ENCODE data around the gene OR6K6. TPM values are rescaled to one million over a fixed set of nuclear protein-coding genes. Genes with fewer than 3 reads are reported as not detected.

Gene OR6K6, protein sequence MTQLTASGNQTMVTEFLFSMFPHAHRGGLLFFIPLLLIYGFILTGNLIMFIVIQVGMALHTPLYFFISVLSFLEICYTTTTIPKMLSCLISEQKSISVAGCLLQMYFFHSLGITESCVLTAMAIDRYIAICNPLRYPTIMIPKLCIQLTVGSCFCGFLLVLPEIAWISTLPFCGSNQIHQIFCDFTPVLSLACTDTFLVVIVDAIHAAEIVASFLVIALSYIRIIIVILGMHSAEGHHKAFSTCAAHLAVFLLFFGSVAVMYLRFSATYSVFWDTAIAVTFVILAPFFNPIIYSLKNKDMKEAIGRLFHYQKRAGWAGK
- not detected for total RNA-seq
- not detected for polyA plus RNA-seq (2013, experiment 1 of 2)
- polyA plus RNA-seq (2013, experiment 2 of 2), result not detected
- long read RNA-seq, experiment 1, result 0 reads
- long read RNA-seq, experiment 2, result 0 reads
- long read RNA-seq, experiment 3, result 0 reads
- long read RNA-seq, experiment 4, result 0 reads

DNA sequence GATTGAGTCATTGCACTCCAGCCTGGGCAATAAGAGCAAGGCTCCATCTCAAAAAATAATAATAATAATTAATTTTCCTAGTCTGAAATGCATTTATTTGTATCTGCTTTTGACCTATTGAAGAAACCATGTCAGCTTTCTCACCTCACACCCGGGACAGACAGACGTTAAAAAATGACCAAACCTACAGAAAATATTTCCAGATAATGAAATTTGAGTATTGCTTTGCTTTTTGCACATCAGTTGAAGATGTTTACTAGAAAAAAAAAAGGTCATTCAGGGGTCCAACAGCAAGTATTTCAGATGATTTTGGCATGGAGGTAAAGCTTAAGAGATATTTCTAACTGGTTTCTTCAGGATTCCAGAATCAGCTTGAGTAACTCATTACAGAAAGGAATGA, at the start of gene OR6K6:
TSS of gene OR6K6 (plus strand) at position 301 of the 400 bp plus-strand sequence. CDS start 168 bp downstream, outside the sequence.
- Mint-ChIP-seq H3K27me3 (ENCODE audit: insufficient read depth) (peaks cover 1% of the 10 kb centered on the region), H3K4me3 (no peak within 1 kb of the TSS), H3K4me1 (no peaks in the 10 kb centered on the region), H3K36me3 (ENCODE audit: low read depth) (no peaks in the 10 kb centered on the region), H3K9me3 (no peaks in the 10 kb centered on the region), H3K27ac (no peak within 1 kb of the TSS)
- TF ChIP-seq, protein P1, sequence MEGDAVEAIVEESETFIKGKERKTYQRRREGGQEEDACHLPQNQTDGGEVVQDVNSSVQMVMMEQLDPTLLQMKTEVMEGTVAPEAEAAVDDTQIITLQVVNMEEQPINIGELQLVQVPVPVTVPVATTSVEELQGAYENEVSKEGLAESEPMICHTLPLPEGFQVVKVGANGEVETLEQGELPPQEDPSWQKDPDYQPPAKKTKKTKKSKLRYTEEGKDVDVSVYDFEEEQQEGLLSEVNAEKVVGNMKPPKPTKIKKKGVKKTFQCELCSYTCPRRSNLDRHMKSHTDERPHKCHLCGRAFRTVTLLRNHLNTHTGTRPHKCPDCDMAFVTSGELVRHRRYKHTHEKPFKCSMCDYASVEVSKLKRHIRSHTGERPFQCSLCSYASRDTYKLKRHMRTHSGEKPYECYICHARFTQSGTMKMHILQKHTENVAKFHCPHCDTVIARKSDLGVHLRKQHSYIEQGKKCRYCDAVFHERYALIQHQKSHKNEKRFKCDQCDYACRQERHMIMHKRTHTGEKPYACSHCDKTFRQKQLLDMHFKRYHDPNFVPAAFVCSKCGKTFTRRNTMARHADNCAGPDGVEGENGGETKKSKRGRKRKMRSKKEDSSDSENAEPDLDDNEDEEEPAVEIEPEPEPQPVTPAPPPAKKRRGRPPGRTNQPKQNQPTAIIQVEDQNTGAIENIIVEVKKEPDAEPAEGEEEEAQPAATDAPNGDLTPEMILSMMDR (conservative IDR thresholded peaks at IDR 0.05), result no peak
- Histone ChIP-seq H3K9ac (ENCODE audit: extremely low read depth, low read length, poor library complexity, severe bottlenecking) (no peak within 1 kb of the TSS), H3K27me3 (ENCODE audit: control insufficient read depth, insufficient read depth, low read length, poor library complexity, severe bottlenecking) (no peaks in the 10 kb centered on the region), H3K9me3 (ENCODE audit: control insufficient read depth, low read length) (no peaks in the 10 kb centered on the region), H3K27ac (ENCODE audit: low read depth, low read length) (no peak within 1 kb of the TSS), H3K4me1 (ENCODE audit: control insufficient read depth, insufficient read depth, low read length) (no peaks in the 10 kb centered on the region), H3K36me3 (ENCODE audit: control insufficient read depth, insufficient read depth, low read length) (no peaks in the 10 kb centered on the region), H3K4me3 (ENCODE audit: low read length) (no peak within 1 kb of the TSS)
- WGBS, 2 experiments (ENCODE audit: insufficient coverage in 1 of 2, insufficient read length in 1 of 2), result 95% methylated on average over 2 of the region's 2 CpGs; no CpG with 5 or more reads in 1 of the 2 experiments
- no peak for DNase-seq

DNA sequence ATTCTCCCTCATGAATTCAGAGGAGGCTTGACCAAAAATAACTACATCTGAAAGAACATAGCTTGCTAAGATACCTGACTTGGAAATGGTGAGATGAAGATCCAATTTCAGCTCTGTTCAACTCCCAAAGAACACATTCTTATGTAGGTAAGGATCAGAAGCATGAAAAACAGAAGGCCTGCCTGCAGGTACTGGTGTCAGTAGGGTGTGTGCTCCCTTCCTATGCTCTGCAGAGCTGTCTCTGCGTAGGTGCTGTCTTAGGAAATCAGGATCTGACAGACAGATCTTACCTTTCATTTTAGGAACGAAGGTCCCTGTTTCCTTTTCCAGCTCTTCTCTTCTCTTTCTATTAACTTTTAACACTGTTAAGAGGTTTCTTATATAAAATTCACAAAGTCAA, 48.4 kb upstream of the OR6K6 start:
- Histone ChIP-seq H3K27me3 (ENCODE audit: control insufficient read depth, insufficient read depth, low read length, poor library complexity, severe bottlenecking) (no peaks in the 10 kb centered on the region), H3K9ac (ENCODE audit: extremely low read depth, low read length, poor library complexity, severe bottlenecking) (no peak overlapping the region), H3K36me3 (ENCODE audit: control insufficient read depth, insufficient read depth, low read length) (no peaks in the 10 kb centered on the region), H3K27ac (ENCODE audit: low read depth, low read length) (no peak overlapping the region), H3K4me3 (ENCODE audit: low read length) (no peak overlapping the region), H3K9me3 (ENCODE audit: control insufficient read depth, low read length) (no peaks in the 10 kb centered on the region), H3K4me1 (ENCODE audit: control insufficient read depth, insufficient read depth, low read length) (no peaks in the 10 kb centered on the region)
- H3K27me3 Mint-ChIP-seq (ENCODE audit: insufficient read depth), result no peaks in the 10 kb centered on the region
- H3K4me3 Mint-ChIP-seq, result no peak overlapping the region
- TF ChIP-seq, protein P1 (conservative IDR thresholded peaks at IDR 0.05), result no peak
- no peaks in the 10 kb centered on the region for H3K9me3 Mint-ChIP-seq
- H3K36me3 Mint-ChIP-seq (ENCODE audit: low read depth), result no peaks in the 10 kb centered on the region
- H3K27ac Mint-ChIP-seq, result no peak overlapping the region
- no peaks in the 10 kb centered on the region for H3K4me1 Mint-ChIP-seq
- 83 to 86% methylated on average over 1 to 2 of the region's 2 CpGs for WGBS, 2 experiments (ENCODE audit: insufficient coverage in 1 of 2, insufficient read length in 1 of 2)
- no peak for DNase-seq

DNA sequence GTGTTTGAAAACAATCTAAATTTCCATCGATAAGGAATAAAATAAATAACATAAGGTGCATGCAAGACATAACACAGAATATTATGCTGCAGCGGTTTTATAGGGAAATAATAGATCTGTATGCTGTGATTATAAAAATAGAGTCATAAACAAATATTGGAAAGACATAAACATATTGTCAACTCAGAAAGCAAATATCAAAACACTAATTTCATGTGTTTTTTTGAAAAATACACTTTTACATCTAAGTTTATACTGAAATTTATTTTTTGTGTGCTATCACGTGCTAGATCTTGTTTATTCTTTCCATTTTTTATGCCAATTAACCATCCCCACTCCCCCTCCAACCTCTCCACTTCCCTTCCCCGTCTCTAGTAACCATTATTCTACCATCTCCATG, 43.4 kb upstream of the OR6K6 start:
- H3K36me3 Mint-ChIP-seq (ENCODE audit: low read depth), result no peaks in the 10 kb centered on the region
- TF ChIP-seq, protein P1 (conservative IDR thresholded peaks at IDR 0.05), result no peak
- Histone ChIP-seq H3K27ac (ENCODE audit: low read depth, low read length) (no peak overlapping the region), H3K36me3 (ENCODE audit: control insufficient read depth, insufficient read depth, low read length) (no peaks in the 10 kb centered on the region), H3K9me3 (ENCODE audit: control insufficient read depth, low read length) (no peaks in the 10 kb centered on the region), H3K4me1 (ENCODE audit: control insufficient read depth, insufficient read depth, low read length) (no peaks in the 10 kb centered on the region), H3K27me3 (ENCODE audit: control insufficient read depth, insufficient read depth, low read length, poor library complexity, severe bottlenecking) (no peaks in the 10 kb centered on the region), H3K9ac (ENCODE audit: extremely low read depth, low read length, poor library complexity, severe bottlenecking) (no peak overlapping the region), H3K4me3 (ENCODE audit: low read length) (no peak overlapping the region)
- no peaks in the 10 kb centered on the region for H3K9me3 Mint-ChIP-seq
- no peaks in the 10 kb centered on the region for H3K4me1 Mint-ChIP-seq
- WGBS, 2 experiments (ENCODE audit: insufficient coverage in 1 of 2, insufficient read length in 1 of 2), result 75 to 80% methylated on average over 1 to 3 of the region's 4 CpGs
- no peak overlapping the region for H3K27ac Mint-ChIP-seq
- no peak overlapping the region for H3K4me3 Mint-ChIP-seq
- no peak for DNase-seq
- peaks cover 1% of the 10 kb centered on the region for H3K27me3 Mint-ChIP-seq (ENCODE audit: insufficient read depth)
